ENCODE measurements around the gene SLC25A22. TPM values are rescaled to one million over a fixed set of nuclear protein-coding genes. Genes with fewer than 3 reads are reported as not detected.

Gene SLC25A22
- total and polyA plus RNA-seq, 9 of the 15 experiments (the other 6 are each of a cell fraction or from before 2014, with no cell fraction given) = 0.41 to 55.4 (median 11.4) TPM

- TF ChIP-seq ZNF398 (CRISPR knock-in tag; IDR thresholded peaks at IDR 0.05) (no peak), RBM22 (IDR thresholded peaks at IDR 0.05; ENCODE audit: low read depth, low read length, poor library complexity, severe bottlenecking) (peak; percentile 92), ZNF717 (CRISPR knock-in tag; IDR thresholded peaks at IDR 0.05) (no peak; the same call in 1 of the 2 replicates), NR4A1 (CRISPR knock-in tag; IDR thresholded peaks at IDR 0.05) (0 out of 2 replicates have a peak, but pooled peaks have one; percentile 46), NR4A1 (tag; IDR thresholded peaks at IDR 0.05) (no peak), NCOR1 (IDR thresholded peaks at IDR 0.05) (peak; percentile 26; the same call in 1 of the 2 replicates), NFXL1 (CRISPR knock-in tag; IDR thresholded peaks at IDR 0.05) (0 out of 2 replicates have a peak, but pooled peaks have one; percentile 24), ZNF655 (CRISPR knock-in tag; IDR thresholded peaks at IDR 0.05) (0 out of 2 replicates have a peak, but pooled peaks have one; percentile 16), U2AF2 (optimal IDR thresholded peaks at IDR 0.05; ENCODE audit: low read depth, low read length) (no peak), POLR2A (conservative IDR thresholded peaks at IDR 0.05) (peak; percentile 83), CBFA2T2 (conservative IDR thresholded peaks at IDR 0.05) (no peak), ZBTB9 (CRISPR knock-in tag; IDR thresholded peaks at IDR 0.05) (peak; percentile 78; the same call in 1 of the 2 replicates), VEZF1 (CRISPR knock-in tag; IDR thresholded peaks at IDR 0.05) (peak; percentile 79), POLR2AphosphoS2 (IDR thresholded peaks at IDR 0.05; ENCODE audit: low read length) (peak; percentile 95)
Measured at GRCh38 chr11:765025-765801, 32.9 kb downstream of the SLC25A22 start (continued).

Data from K562 (cell line).